GM21360 (cell line): ENCODE results near the gene BLID.

ENCODE experiments used
- ATAC-seq: cut with Tn5 transposase; IDR thresholded peaks from one replicate; pipeline ENCODE4 v1.9.1; 2021; ENCODE audit warnings: mild to moderate bottlenecking, moderate library complexity; ENCODE audit not compliant: unreplicated experiment

BLID gene

GRCh38 chr11:122140500-122140899 lies 24.5 kb upstream of the BLID start:
- ATAC-seq, result no peak

DNA sequence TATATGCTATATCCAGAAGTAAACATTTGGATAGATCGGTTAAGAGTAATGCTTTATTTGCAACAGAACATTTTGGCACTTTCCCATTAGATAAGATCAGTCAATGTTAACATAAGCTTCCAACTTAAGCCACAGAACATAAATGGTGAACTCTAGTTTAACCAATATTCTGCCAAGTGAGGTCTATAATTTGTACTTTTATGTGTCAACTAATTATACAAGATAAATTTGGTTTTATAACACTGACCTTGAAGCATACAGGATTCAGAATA lies 23.5 kb upstream of the BLID start:
- no peak for ATAC-seq

DNA sequence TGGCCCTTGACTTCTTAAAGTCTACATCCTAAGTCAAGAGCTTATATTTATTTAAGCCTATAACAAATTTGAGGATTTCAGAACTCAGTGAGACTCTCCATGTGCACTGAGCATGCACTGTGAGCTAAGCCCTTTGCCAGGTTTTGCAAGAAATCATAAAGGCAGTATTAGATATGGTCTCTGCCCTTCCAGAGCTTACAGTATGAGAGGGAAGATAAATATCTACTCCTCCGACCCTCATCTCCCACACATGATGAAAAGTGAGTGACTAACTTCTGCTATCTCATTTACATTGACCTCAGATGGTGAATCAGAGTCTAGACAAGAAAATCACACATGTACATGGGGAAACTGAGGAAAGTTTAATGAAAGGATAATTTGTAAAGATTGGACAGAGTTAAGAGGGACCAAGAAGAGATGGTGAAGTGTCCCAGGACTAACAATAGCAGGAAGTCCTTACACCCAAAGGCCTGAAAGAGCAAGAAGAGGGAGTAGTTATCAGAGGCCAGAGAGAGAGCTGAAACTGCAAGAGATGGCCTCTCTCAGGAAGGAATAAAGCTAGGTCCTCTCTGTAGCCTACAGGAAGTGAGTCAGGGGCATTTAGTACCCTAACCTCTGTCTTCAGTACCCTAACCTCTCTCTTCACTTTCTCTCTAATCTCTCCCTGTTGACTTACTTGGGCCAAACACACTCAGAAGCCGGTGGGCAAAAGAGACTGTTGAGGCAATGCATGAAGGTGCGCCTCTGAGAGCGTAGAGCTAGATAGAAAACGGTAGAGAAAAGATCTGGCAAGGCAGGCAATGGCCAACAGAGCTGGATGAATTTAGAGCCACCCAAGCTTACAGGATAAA lies 23.0 kb upstream of the BLID start:
- no peak for ATAC-seq

DNA sequence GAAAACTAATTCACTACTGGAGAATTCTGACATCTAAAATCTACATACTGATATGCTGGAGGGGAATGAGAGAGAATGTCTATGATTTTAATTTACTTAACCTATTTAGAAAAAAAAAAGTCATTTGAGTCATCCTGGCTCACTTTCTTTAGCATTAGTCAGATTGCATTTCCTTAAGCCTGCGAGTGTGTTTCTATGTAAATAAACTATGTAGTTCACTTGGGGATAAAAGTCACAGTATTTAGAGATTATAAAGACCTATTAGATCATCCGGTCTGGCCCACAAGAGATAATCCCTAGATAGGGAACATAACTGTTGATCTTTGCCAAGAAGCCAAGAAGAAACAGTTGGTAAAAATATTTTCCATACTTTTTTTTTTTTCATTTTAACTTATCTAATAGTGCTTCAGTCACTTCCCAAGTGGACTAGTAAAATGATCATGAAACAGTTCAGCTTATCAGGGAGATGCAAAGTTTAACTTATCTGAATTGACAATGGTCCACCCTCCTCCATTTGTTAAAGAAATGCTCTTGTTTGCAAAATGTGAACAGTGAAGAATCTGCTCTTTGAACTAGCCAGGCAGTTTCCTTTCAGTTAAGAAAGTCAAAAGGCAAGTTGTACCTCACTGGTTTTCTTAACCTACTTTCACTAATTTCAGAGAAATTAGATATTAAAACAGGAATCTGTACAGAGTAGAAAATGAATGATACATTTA lies 21.2 kb upstream of the BLID start:
- no peak for ATAC-seq

DNA sequence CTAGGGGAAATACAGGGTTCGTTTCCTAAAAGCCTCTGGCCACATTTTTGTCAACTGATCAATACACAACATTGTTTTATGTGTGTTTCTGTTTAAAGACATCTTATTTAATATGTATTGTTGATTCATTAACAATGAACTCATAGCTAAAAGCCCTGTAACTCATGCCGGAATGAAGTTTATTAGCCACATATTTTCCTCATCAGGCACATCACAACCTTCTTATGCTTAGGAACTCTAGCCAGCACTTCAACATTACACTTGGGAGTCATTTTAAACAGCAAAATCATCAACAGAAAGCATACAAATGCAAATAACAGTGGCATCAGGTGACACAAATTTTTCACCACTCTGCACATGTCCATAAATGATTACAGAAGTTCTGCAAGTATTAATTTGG lies 15.1 kb upstream of the BLID start:
- ATAC-seq, result no peak

DNA sequence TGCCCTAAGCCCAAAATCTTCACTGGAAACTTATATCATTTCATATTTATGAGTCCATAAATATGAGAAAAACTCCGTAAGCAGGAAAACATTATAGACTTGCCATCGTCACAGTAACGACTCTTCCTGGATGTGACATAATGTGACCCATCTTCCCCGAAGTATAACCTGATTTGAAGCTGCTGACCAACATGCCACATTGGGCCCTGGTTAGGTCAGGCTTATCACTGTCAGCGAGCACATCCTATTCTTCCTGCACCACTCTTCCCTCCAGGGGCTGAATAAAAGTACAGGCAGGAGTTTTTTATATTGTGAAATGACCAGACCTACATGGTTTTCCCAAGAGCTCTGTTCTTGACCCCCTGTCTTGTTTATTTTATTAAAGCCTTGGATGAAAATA lies 12.1 kb upstream of the BLID start:
- no peak for ATAC-seq

DNA sequence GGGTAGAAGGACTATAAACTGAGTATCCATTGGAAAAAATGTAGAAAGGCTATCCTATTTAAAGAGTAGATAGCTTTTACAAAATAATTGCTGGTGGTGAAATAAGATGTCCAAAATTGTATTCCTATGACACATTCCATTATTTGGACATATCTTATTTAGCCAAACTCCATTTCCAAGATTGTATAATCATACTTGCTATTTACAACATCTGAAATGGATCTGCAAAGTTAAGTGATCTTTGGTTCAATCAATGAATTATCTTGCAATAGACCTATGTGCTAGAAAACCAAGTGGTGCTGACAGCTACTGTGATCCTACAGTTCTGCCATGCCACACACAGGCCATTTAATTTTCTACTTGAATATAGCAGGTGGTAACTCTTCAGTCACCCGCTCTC lies 11.0 kb upstream of the BLID start:
- no peak for ATAC-seq

- no peak for ATAC-seq
These were observed 10.1 kb upstream of the BLID start for GRCh38 chr11:122126024-122126688.

DNA sequence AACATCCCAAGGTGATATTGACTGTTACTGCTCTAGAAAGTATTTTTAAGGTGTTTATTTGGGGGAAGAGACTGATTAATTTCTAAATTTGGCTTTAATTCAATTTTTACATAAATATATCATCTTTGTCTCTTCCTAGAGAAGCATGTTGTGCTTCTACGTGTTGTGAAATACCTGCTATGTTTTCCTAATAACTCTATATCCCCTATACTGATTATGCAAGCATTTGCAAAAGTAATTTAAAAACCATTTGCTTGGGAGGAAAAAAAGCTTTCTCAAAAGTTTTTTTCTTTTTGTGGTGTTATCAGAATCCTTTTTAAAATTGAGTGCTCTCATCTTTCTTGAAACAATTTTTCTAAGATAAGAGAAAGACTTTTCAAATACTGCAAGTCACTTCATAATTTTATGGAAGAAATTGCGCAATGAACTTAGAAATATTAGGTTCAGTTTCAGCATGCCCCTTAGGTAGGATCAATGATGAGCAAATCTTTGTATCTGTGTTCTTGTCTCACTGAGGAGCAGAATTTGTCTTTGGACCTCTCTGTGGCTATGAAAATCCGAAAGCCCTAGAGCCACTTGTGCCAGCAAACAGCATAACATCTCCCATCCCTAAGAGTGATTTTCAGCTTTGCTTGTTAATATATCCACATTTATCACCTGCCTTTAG lies 7.4 kb upstream of the BLID start:
- ATAC-seq, result no peak

DNA sequence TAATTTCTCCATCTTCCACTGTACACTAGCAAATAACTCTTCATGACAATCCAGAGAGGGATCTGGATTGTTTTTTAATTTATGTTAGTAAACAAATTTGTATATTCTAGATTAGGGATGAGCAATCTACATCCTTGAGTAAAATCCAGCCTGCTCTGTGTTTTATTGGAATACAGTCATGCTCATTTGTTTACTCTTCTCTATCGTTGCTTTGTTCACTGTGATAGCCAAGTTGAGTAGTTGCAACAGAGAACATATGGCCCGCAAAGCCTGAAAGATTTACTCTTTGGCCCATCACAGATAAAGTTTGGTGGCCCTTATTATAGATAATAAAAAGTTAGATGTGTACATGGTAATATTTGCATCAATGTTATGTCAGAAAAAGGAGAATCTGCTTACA lies 6.2 kb upstream of the BLID start:
- ATAC-seq, result no peak

DNA sequence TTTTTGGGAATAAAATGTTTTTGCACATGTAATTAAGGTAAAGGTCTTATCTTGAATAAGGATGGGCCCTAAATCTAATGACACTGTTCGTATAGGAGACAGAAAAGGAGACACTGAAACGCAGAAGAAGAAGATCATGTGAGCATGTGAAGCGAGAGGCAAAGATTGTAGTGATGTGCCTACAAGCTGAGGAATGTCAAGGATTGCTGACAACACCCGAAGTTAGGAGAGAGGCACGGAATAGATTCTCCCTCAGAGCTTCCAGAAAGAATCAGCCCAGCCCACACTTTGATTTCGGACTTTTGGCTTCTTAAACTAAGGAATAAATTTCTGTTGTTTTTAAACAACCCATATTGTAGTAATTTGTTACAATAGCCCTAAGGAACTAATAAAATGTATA lies 4.1 kb upstream of the BLID start:
- no peak for ATAC-seq

GRCh38 chr11:122116591-122116990 lies 576 bp upstream of the BLID start:
- no peak for ATAC-seq

DNA sequence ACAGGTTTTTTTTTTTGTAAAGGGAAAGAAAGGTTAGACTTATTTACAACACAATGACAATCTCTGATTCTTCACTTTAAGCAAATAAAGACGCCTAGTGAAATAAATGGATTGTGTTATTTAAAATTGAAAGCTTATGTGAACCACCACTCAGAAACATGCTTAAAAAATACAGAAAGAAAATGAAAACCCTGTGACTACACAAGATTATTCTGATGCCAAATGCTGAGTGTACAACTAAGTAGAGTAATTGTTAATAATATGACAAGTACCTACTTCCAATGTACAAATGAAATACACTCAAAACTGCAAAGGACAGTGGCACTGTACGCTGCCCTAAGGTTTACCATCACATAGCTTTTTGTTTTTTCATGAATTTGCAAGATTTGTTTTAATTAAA lies 1.0 kb downstream of the BLID start:
- ATAC-seq, result no peak

GRCh38 chr11:122113836-122114825 lies 1.9 kb downstream of the BLID start:
- ATAC-seq, result no peak

DNA sequence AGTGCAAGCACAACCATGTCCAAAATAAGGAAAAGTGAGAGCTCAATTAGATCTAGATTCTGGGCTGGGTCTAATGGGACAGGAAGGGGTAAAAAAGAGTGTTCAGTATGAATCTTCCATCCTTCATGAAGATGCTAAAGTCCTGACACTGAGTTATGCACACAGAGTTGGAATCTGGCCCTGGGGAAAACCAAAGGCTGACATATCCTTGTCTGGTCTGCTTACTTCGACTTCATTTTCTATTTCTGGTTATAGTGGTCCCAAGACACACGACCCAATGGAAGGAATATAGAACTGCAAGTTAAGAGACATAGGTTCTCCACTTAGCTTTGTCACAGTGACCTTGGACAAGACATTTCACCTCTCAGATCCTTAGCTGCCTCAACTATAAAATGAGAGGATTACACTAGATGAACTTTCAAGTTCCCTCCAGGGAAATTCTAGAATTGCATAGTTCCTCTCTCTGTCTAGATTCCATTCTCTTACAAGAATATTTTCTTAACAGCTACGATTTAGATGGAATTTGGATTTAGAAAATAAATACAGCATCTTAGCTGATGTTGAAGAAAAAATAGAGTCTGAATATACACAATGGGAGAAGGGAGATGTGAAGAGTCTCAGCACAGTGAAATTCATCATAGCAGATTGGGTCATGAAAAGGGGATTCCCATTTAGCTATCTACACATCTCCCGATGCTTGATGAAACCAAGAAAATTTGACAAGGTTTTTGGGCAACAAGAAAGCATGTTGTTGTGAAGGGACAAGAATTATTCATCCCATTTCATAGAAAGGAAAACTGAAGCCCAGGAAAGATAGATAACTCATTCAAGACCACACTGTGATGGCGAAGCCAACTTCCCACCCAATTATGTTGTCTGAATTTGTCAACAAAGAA lies 3.3 kb downstream of the BLID start:
- ATAC-seq, result no peak

- no peak for ATAC-seq
These were observed 6.1 kb downstream of the BLID start for GRCh38 chr11:122109932-122110331.

GRCh38 chr11:122108828-122109227 lies 7.2 kb downstream of the BLID start:
- no peak for ATAC-seq

- no peak for ATAC-seq
These were observed 7.7 kb downstream of the BLID start for GRCh38 chr11:122108192-122108799.

- no peak for ATAC-seq
These were observed 8.4 kb downstream of the BLID start for GRCh38 chr11:122107566-122107965.
